Astrocyte (in vitro differentiated cells and primary cell): Measurements from ENCODE around the gene CCL13. TPM values are rescaled to one million over a fixed set of nuclear protein-coding genes. Genes with fewer than 3 reads are reported as not detected.

Source experiments
- DNase-seq: peaks from one replicate; pipeline ENCODE4 v3.0.0-alpha.2; 2010; ENCODE audit warnings: low read depth
- FAIRE-seq: peaks from 2 replicates; lab custom pipeline; 2011; peaks lifted over from hg19 to GRCh38; lab: Jason Lieb, UNC
- H2AFZ ChIP-seq: 2 replicates; pipeline ENCODE4 v1.6.0; 2012; ENCODE audit warnings: low read depth, low read length, inconsistent platforms
- H3K27ac ChIP-seq: 2 replicates; pipeline ENCODE4 v1.5.1; 2011; ENCODE audit warnings: low read depth, low read length, inconsistent platforms
- H3K27me3 ChIP-seq: 2 replicates; pipeline ENCODE4 v1.6.0; 2011; ENCODE audit warnings: low read length, inconsistent platforms; ENCODE audit not compliant: insufficient read depth
- H3K36me3 ChIP-seq: 2 replicates; pipeline ENCODE4 v1.5.1; 2011; ENCODE audit warnings: low read length, inconsistent platforms; ENCODE audit not compliant: insufficient read depth
- H3K4me1 ChIP-seq: 2 replicates; pipeline ENCODE4 v1.5.1; 2011; ENCODE audit warnings: low read length, inconsistent platforms; ENCODE audit not compliant: insufficient read depth
- H3K4me2 ChIP-seq: 2 replicates; pipeline ENCODE4 v1.6.0; 2012; ENCODE audit warnings: low read length, inconsistent platforms
- H3K4me3 ChIP-seq: 2 replicates; pipeline ENCODE4 v1.5.1; 2011; ENCODE audit warnings: low read depth, mild to moderate bottlenecking, low read length, inconsistent platforms; ENCODE audit not compliant: insufficient read depth
- H3K79me2 ChIP-seq: 2 replicates; pipeline ENCODE4 v1.6.0; 2012; ENCODE audit warnings: mild to moderate bottlenecking, low read length, inconsistent platforms; ENCODE audit not compliant: insufficient read depth
- H3K9ac ChIP-seq: 2 replicates; pipeline ENCODE4 v1.6.0; 2012; ENCODE audit warnings: mild to moderate bottlenecking, low read length, inconsistent platforms
- H3K9me3 ChIP-seq: 2 replicates; pipeline ENCODE4 v1.5.1; 2012; ENCODE audit warnings: low read depth, mild to moderate bottlenecking, low read length, inconsistent platforms; ENCODE audit not compliant: insufficient read depth
- H4K20me1 ChIP-seq: 2 replicates; pipeline ENCODE4 v1.6.0; 2012; ENCODE audit warnings: low read length, inconsistent platforms; ENCODE audit not compliant: insufficient read depth
- H3K27ac Mint-ChIP-seq: one replicate; pipeline ENCODE4 v1.8.0; 2021; ENCODE audit warnings: mild to moderate bottlenecking, mixed read lengths; ENCODE audit not compliant: unreplicated experiment
- H3K27me3 Mint-ChIP-seq: one replicate; pipeline ENCODE4 v1.8.0; 2021; ENCODE audit warnings: low read depth, mixed read lengths; ENCODE audit not compliant: unreplicated experiment
- H3K36me3 Mint-ChIP-seq: one replicate; pipeline ENCODE4 v1.8.0; 2021; ENCODE audit warnings: low read depth, mixed read lengths; ENCODE audit not compliant: unreplicated experiment
- H3K4me1 Mint-ChIP-seq: one replicate; pipeline ENCODE4 v1.8.0; 2021; ENCODE audit warnings: low read depth, mixed read lengths; ENCODE audit not compliant: unreplicated experiment
- H3K4me3 Mint-ChIP-seq: one replicate; pipeline ENCODE4 v1.8.0; 2021; ENCODE audit warnings: mild to moderate bottlenecking, moderate library complexity, mixed read lengths; ENCODE audit not compliant: unreplicated experiment
- H3K9me3 Mint-ChIP-seq: one replicate; pipeline ENCODE4 v1.8.0; 2021; ENCODE audit warnings: mild to moderate bottlenecking, mixed read lengths; ENCODE audit not compliant: unreplicated experiment
- CTCF ChIP-seq: IDR thresholded peaks from 2 replicates; pipeline ENCODE4 v1.5.1; 2011; ENCODE audit warnings: low read depth, mild to moderate bottlenecking, inconsistent platforms, low read length, moderate library complexity; ENCODE audit not compliant: insufficient read depth
- EZH2 ChIP-seq: IDR thresholded peaks from 2 replicates; pipeline ENCODE4 v1.6.1; 2012; ENCODE audit warnings: mild to moderate bottlenecking, low read length, inconsistent platforms; ENCODE audit not compliant: insufficient read depth
- total RNA-seq: library from RNA; stranded (reverse); gene quantifications from 2 replicates; pipeline ENCODE4 v1.2.1, GENCODE V29; 2021

Gene CCL13
- total RNA-seq, 1 donor from 2014 or later, result not detected

DNA sequence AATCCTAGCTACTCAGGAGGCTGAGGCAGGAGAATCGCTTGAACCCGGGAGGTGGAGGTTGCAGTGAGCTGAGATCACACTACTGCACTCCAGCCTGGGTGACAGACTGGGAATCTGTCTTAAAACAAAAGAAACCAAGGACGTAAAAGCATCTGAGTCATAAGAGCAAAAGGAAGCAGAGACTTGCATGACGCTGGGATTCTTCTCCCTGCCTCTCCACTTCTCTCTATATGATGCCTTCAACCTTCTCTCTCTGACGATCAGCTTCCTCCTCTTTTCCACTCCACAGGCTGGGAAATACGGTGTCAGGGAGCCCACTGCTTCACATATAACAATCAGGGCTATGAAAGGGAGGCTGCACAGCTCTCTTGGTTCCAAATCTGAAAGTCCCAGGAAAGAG, 49.9 kb downstream of the CCL13 start:
- no peak for DNase-seq
- Histone ChIP-seq H3K9ac (no peak overlapping the region), H3K9me3 (no peaks in the 10 kb centered on the region)

More for the DNA sequence above, 49.9 kb downstream of the CCL13 start:
- H3K27ac ChIP-seq, result no peak overlapping the region
- Mint-ChIP-seq H3K27me3 (peaks cover 30% of the 10 kb centered on the region), H3K4me3 (no peak overlapping the region), H3K4me1 (peaks cover 1% of the 10 kb centered on the region), H3K36me3 (no peaks in the 10 kb centered on the region), H3K9me3 (no peaks in the 10 kb centered on the region), H3K27ac (no peak overlapping the region)
- no peak overlapping the region for H3K4me2 ChIP-seq
- no peaks in the 10 kb centered on the region for H3K36me3 ChIP-seq
- FAIRE-seq, result no peak
- H3K79me2 ChIP-seq, result no peaks in the 10 kb centered on the region
- H3K4me3 ChIP-seq, result no peak overlapping the region
- H3K27me3 ChIP-seq, result no peaks in the 10 kb centered on the region
- H2AFZ ChIP-seq, result no peak overlapping the region
- H3K4me1 ChIP-seq, result no peaks in the 10 kb centered on the region
- TF ChIP-seq EZH2 (no peak), CTCF (no peak)
- no peaks in the 10 kb centered on the region for H4K20me1 ChIP-seq

Other genes with a start within 250 kb of the CCL13 start
- gene CCL2, start 101.2 kb upstream of the CCL13 start, total RNA-seq, result 44.1 and 54.2 TPM in 2 replicates
- gene CCL7, start 86.3 kb upstream of the CCL13 start, total RNA-seq, result not detected in 2 replicates
- gene CCL11, start 70.7 kb upstream of the CCL13 start, total RNA-seq, result 0.26 TPM in 1 of 2 replicates, not detected in the other
- gene CCL8, start 37.0 kb upstream of the CCL13 start, total RNA-seq, result not detected in 2 replicates
- gene CCL1, start 6.8 kb downstream of the CCL13 start, total RNA-seq, result not detected in 2 replicates
- gene TMEM132E, start 223.1 kb downstream of the CCL13 start, total RNA-seq, result 0.18 and 0.26 TPM in 2 replicates